ENCODE data around the gene TMEM52. TPM values are rescaled to one million over a fixed set of nuclear protein-coding genes. Genes with fewer than 3 reads are reported as not detected.
A peak's percentile ranks its signal among the peaks of the same experiment; 100 is the strongest.

The TMEM52 gene
- total and polyA plus RNA-seq, 2 of the 13 experiments (the other 11 are each of a cell fraction or from before 2014, with no cell fraction given): 13.2 to 18.7 TPM

DNA sequence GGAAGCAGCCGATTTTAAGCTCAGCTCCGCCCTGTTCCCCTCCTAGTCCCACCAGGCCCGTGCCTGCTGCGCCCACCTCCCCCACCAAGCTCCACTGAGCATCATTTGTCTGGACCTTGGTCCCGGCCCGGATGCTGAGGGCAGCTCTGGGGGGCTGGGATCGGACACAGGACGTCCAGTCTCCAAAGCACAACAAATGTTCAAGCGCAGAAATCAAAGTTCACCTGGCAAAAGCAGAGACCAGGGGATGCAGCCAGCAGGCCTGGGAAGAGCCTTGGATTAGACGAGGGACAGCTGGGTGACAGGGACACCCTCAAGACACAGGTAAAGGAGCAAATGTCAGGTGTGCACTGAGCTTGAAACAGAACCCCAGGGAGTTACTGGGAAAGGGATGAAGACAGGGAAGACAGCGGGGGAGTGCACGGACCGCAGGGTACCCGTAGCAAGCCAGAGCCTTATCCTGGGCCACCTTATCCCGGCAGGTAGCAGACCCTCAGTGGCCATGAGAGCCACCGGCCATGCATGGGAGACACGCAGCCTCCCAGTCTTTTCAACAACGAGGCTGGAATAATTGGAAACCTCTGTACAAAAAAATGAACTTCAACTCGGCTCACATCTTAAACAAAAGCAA lies 22.2 kb upstream of the TMEM52 start (continued):
- TF ChIP-seq, protein P1, sequence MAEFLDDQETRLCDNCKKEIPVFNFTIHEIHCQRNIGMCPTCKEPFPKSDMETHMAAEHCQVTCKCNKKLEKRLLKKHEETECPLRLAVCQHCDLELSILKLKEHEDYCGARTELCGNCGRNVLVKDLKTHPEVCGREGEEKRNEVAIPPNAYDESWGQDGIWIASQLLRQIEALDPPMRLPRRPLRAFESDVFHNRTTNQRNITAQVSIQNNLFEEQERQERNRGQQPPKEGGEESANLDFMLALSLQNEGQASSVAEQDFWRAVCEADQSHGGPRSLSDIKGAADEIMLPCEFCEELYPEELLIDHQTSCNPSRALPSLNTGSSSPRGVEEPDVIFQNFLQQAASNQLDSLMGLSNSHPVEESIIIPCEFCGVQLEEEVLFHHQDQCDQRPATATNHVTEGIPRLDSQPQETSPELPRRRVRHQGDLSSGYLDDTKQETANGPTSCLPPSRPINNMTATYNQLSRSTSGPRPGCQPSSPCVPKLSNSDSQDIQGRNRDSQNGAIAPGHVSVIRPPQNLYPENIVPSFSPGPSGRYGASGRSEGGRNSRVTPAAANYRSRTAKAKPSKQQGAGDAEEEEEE (CRISPR knock-in tag; IDR thresholded peaks at IDR 0.05; ENCODE audit: borderline replicate concordance): no peak
- peak; percentile 95 for TF ChIP-seq SALL1 (CRISPR knock-in tag; IDR thresholded peaks at IDR 0.05)
- no peak for TF ChIP-seq CREB1 (IDR thresholded peaks at IDR 0.05)
- TF ChIP-seq CREB1 (CRISPR knock-in tag; IDR thresholded peaks at IDR 0.05): 0 out of 2 replicates have a peak, but pooled peaks have one; percentile 36
- TF ChIP-seq MAFK (conservative IDR thresholded peaks at IDR 0.05 in 1 of 2, IDR thresholded peaks at IDR 0.05 in 1 of 2; ENCODE audit: low read length in 2 of 2): no peak
- TF ChIP-seq, protein P2, sequence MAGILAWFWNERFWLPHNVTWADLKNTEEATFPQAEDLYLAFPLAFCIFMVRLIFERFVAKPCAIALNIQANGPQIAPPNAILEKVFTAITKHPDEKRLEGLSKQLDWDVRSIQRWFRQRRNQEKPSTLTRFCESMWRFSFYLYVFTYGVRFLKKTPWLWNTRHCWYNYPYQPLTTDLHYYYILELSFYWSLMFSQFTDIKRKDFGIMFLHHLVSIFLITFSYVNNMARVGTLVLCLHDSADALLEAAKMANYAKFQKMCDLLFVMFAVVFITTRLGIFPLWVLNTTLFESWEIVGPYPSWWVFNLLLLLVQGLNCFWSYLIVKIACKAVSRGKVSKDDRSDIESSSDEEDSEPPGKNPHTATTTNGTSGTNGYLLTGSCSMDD (CRISPR knock-in tag; IDR thresholded peaks at IDR 0.05): no peak
- TF ChIP-seq, protein P3, sequence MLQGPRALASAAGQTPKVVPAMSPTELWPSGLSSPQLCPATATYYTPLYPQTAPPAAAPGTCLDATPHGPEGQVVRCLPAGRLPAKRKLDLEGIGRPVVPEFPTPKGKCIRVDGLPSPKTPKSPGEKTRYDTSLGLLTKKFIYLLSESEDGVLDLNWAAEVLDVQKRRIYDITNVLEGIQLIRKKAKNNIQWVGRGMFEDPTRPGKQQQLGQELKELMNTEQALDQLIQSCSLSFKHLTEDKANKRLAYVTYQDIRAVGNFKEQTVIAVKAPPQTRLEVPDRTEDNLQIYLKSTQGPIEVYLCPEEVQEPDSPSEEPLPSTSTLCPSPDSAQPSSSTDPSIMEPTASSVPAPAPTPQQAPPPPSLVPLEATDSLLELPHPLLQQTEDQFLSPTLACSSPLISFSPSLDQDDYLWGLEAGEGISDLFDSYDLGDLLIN (CRISPR knock-in tag; IDR thresholded peaks at IDR 0.05; ENCODE audit: borderline replicate concordance): no peak
- TF ChIP-seq SNRNP70 (IDR thresholded peaks at IDR 0.05; ENCODE audit: low read depth, low read length): no peak
- 0 out of 2 replicates have a peak, but pooled peaks have one; percentile 46 for TF ChIP-seq EEA1 (CRISPR knock-in tag; IDR thresholded peaks at IDR 0.05; ENCODE audit: borderline replicate concordance)
- TF ChIP-seq, protein P4, sequence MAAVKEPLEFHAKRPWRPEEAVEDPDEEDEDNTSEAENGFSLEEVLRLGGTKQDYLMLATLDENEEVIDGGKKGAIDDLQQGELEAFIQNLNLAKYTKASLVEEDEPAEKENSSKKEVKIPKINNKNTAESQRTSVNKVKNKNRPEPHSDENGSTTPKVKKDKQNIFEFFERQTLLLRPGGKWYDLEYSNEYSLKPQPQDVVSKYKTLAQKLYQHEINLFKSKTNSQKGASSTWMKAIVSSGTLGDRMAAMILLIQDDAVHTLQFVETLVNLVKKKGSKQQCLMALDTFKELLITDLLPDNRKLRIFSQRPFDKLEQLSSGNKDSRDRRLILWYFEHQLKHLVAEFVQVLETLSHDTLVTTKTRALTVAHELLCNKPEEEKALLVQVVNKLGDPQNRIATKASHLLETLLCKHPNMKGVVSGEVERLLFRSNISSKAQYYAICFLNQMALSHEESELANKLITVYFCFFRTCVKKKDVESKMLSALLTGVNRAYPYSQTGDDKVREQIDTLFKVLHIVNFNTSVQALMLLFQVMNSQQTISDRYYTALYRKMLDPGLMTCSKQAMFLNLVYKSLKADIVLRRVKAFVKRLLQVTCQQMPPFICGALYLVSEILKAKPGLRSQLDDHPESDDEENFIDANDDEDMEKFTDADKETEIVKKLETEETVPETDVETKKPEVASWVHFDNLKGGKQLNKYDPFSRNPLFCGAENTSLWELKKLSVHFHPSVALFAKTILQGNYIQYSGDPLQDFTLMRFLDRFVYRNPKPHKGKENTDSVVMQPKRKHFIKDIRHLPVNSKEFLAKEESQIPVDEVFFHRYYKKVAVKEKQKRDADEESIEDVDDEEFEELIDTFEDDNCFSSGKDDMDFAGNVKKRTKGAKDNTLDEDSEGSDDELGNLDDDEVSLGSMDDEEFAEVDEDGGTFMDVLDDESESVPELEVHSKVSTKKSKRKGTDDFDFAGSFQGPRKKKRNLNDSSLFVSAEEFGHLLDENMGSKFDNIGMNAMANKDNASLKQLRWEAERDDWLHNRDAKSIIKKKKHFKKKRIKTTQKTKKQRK (IDR thresholded peaks at IDR 0.05; ENCODE audit: low read length): no peak
- TF ChIP-seq ZNF709 (CRISPR knock-in tag; IDR thresholded peaks at IDR 0.05): no peak
- TF ChIP-seq, protein P5, sequence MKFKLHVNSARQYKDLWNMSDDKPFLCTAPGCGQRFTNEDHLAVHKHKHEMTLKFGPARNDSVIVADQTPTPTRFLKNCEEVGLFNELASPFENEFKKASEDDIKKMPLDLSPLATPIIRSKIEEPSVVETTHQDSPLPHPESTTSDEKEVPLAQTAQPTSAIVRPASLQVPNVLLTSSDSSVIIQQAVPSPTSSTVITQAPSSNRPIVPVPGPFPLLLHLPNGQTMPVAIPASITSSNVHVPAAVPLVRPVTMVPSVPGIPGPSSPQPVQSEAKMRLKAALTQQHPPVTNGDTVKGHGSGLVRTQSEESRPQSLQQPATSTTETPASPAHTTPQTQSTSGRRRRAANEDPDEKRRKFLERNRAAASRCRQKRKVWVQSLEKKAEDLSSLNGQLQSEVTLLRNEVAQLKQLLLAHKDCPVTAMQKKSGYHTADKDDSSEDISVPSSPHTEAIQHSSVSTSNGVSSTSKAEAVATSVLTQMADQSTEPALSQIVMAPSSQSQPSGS (CRISPR knock-in tag; IDR thresholded peaks at IDR 0.05): peak; percentile 63
- peak; percentile 64 for TF ChIP-seq PRPF4 (IDR thresholded peaks at IDR 0.05; ENCODE audit: low read depth, low read length, poor library complexity, severe bottlenecking)
- no peak for TF ChIP-seq CHD4 (IDR thresholded peaks at IDR 0.05; ENCODE audit: borderline replicate concordance, low read length)
- TF ChIP-seq ZNF451 (CRISPR knock-in tag; IDR thresholded peaks at IDR 0.05): 0 out of 2 replicates have a peak, but pooled peaks have one; percentile 24
- TF ChIP-seq, protein P6, sequence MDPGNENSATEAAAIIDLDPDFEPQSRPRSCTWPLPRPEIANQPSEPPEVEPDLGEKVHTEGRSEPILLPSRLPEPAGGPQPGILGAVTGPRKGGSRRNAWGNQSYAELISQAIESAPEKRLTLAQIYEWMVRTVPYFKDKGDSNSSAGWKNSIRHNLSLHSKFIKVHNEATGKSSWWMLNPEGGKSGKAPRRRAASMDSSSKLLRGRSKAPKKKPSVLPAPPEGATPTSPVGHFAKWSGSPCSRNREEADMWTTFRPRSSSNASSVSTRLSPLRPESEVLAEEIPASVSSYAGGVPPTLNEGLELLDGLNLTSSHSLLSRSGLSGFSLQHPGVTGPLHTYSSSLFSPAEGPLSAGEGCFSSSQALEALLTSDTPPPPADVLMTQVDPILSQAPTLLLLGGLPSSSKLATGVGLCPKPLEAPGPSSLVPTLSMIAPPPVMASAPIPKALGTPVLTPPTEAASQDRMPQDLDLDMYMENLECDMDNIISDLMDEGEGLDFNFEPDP (CRISPR knock-in tag; conservative IDR thresholded peaks at IDR 0.05): no peak
- TF ChIP-seq ZNF780A (CRISPR knock-in tag; IDR thresholded peaks at IDR 0.05): no peak
- TF ChIP-seq ZMYM4 (CRISPR knock-in tag; IDR thresholded peaks at IDR 0.05): peak; percentile 50; the same call in 1 of the 2 replicates
- TF ChIP-seq ZNF629 (CRISPR knock-in tag; conservative IDR thresholded peaks at IDR 0.05): peak; percentile 52; the same call in 1 of the 2 replicates
